ENCODE measurements around the gene ELOVL3. TPM values are rescaled to one million over a fixed set of nuclear protein-coding genes. Genes with fewer than 3 reads are reported as not detected.
A peak's percentile ranks its signal among the peaks of the same experiment; 100 is the strongest.

ELOVL3 gene
- total RNA-seq, 2 experiments from 2014 or later, result 0.14 TPM; not detected in 1

DNA sequence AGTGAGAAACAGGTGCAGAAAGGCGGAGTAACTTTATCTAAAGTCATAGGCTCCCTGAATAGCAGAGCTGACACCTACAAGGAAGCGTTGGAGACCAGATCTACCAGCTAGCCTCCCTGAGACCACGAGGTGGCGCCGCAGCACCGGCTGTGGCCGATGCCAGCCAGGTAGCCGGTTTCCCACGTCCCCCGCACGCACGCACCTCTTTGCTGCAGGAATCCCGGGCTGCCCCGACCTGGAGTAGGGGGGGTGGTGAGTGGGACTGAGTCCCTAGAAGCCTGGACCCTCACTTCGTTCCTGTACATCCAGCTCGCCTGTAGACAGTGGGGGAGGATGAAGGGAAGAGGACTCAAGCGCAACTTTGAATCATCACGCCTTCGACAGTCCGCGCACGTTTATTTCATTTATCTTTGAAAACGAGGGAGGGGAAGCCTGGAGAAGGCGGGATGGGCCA is 3.7 kb downstream of the ELOVL3 start:
- ATAC-seq (peak; percentile 48), DNase-seq (peak; percentile 94)
- intact Hi-C loops (cut with DNase I, micrococcal nuclease), result loop anchor here (1.0 to 5.0 kb wide), 9 partner anchors 122 to 353 kb away; partner anchors contain the start of genes NFKB2 (in 1 of the 2) and SUFU (in 1 of the 2)
- H3K4me3 Mint-ChIP-seq, result peak overlapping the region; percentile 63
- CTCF ChIA-PET, result interaction anchor here (0.6 to 16.9 kb wide), 58 partner anchors 9 to 356 kb away, joined by 3 to 833 read pairs (median 4); partner anchors contain the start of genes C10orf95, CUEDC2, FBXL15 and GBF1
- POLR2A ChIA-PET, result interaction anchor here (1.0 to 3.7 kb wide), 8 partner anchors 15 to 202 kb away, joined by 3 to 23 read pairs (median 4); partner anchors contain the start of genes CUEDC2 and GBF1
- no peaks in the 10 kb centered on the region for H3K36me3 Mint-ChIP-seq (ENCODE audit: low read depth)
- H3K9me3 Mint-ChIP-seq (ENCODE audit: low read depth), result no peaks in the 10 kb centered on the region
- peaks cover 27% of the 10 kb centered on the region for H3K4me1 Mint-ChIP-seq
- H3K27ac Mint-ChIP-seq, result no peak overlapping the region
- peaks cover 39% of the 10 kb centered on the region for H3K27me3 Mint-ChIP-seq

GRCh38 chr10:102230264-102230860 is 4.3 kb downstream of the ELOVL3 start:
- peak; percentile 21 for ATAC-seq
- H3K27ac Mint-ChIP-seq, result no peak overlapping the region

DNA sequence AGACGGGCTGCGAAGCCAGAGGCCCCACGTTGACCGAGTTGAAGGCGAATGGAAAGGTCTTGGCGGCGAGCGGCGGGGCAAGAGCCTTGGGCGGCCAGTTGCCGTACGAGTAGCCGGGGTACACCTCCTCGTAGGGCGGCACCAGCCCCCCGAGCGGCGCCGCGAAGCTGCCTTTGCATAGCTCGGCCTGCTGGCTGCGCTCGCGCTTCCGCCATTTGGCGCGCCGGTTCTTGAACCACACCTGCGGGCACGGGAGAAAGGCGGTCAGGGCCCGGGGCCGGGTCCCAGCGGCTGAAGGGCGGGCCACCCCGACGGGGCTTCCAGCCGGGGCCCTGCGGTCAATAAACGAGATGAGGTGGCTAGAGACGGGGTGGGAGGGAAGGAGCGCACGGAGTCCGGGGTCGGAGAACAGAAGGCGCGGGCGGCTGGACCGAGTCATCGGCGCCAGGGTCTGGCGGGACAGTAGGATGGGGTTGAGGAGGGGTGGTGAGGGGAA is 4.8 kb downstream of the ELOVL3 start:
- peak overlapping the region; percentile 63 for H3K4me3 Mint-ChIP-seq
- DNase-seq (peak; percentile 77), ATAC-seq (peak; percentile 9)
- H3K27ac Mint-ChIP-seq, result no peak overlapping the region
- no peaks in the 10 kb centered on the region for H3K9me3 Mint-ChIP-seq (ENCODE audit: low read depth)
- H3K4me1 Mint-ChIP-seq, result peaks cover 23% of the 10 kb centered on the region
- no peaks in the 10 kb centered on the region for H3K36me3 Mint-ChIP-seq (ENCODE audit: low read depth)
- CTCF ChIA-PET, result interaction anchor here (0.7 to 16.9 kb wide), 48 partner anchors 8 to 1517 kb away, joined by 3 to 833 read pairs (median 5); partner anchors contain the start of genes ACTR1A, C10orf95, FBXL15 and GBF1
- H3K27me3 Mint-ChIP-seq, result peaks cover 44% of the 10 kb centered on the region
- intact Hi-C loops (cut with DNase I, micrococcal nuclease), result loop anchor here (1.0 to 5.0 kb wide), 6 partner anchors 79 to 351 kb away; partner anchors contain the start of genes NFKB2 (in 1 of the 2) and NOLC1 (in 1 of the 2)
- POLR2A ChIA-PET, result interaction anchor here (0.6 to 3.7 kb wide), 11 partner anchors 10 to 201 kb away, joined by 3 to 23 read pairs (median 4); partner anchors contain the start of genes CUEDC2, GBF1 and PITX3

More at GRCh38 chr10:102230264-102230860, 4.3 kb downstream of the ELOVL3 start:
- ChIA-PET POLR2A (interaction anchor here (0.8 to 3.7 kb wide), 11 partner anchors 10 to 202 kb away, joined by 3 to 23 read pairs (median 4); partner anchors contain the start of genes CUEDC2, GBF1 and PITX3), CTCF (interaction anchor here (0.6 to 16.9 kb wide), 59 partner anchors 7 to 1518 kb away, joined by 3 to 833 read pairs (median 5); partner anchors contain the start of genes ACTR1A, C10orf95, CUEDC2 and FBXL15)
- peaks cover 41% of the 10 kb centered on the region for H3K27me3 Mint-ChIP-seq
- H3K4me1 Mint-ChIP-seq, result peaks cover 27% of the 10 kb centered on the region
- intact Hi-C loops (cut with DNase I, micrococcal nuclease), result loop anchor here in 1 of 2 experiments (2.0 to 5.0 kb wide), 3 partner anchors 164 to 352 kb away; partner anchors contain the start of gene NFKB2
- H3K9me3 Mint-ChIP-seq (ENCODE audit: low read depth), result no peaks in the 10 kb centered on the region
- peak overlapping the region; percentile 63 for H3K4me3 Mint-ChIP-seq
- DNase-seq, result peak; percentile 66
- H3K36me3 Mint-ChIP-seq (ENCODE audit: low read depth), result no peaks in the 10 kb centered on the region

DNA sequence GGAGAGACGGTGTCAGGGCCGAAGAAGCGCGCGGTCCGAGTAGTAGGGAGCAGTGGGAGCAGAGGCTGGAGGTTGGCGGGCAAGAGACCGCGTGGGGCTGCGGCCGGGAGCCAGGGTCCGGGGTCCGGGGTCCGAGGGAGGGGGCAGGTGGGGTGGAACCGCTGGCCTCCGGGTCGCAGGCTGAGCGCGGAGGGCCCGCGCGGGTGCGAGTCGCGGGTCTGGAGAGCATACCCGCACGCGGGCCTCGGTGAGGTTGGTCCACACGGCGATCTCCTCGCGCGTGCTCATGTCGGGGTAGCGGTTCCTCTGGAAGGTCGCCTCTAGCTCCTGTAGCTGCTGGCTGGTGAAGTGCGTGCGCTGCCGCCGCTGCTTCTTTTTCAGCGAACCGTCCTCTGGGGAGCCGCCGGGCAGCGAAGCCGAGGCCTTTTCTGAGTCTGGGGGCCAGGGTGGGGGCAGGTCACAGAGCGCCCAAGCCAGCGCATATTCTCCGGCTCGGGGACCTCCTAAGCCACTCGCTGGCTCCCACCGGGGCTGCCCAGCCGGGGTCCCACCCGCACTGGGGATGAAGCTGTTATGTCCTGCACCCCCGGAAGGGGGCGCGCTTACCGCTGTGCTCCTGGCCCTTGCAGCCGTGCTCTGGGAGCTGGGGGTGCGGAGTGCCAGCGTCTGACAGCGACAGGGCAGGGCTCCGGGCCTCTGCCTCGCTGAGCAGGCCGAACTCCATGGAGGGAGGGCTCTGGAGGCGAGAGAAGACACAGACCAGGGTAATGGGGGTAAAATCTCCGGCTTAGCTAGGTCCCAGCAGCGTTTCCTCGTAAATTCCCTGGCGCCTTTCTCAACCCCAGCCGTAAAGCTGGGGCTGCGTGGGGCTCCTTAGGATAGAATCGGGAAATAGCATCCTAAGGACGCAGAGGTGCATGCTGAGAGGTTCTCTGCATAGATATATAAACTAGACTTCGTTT is 5.5 kb downstream of the ELOVL3 start:
- POLR2A ChIA-PET, result interaction anchor here (0.6 to 3.7 kb wide), 11 partner anchors 9 to 178 kb away, joined by 3 to 23 read pairs (median 3); partner anchors contain the start of genes GBF1 and PITX3
- ATAC-seq (peak; percentile 78), DNase-seq (peak; percentile 89)
- H3K4me3 Mint-ChIP-seq, result peak overlapping the region; percentile 63
- H3K27ac Mint-ChIP-seq, result no peak overlapping the region
- intact Hi-C loops (cut with DNase I, micrococcal nuclease), result loop anchor here (1.0 to 5.0 kb wide), 6 partner anchors 79 to 351 kb away; partner anchors contain the start of genes NFKB2 (in 1 of the 2) and NOLC1 (in 1 of the 2)
- no peaks in the 10 kb centered on the region for H3K9me3 Mint-ChIP-seq (ENCODE audit: low read depth)
- CTCF ChIA-PET, result interaction anchor here (0.6 to 16.9 kb wide), 58 partner anchors 8 to 442 kb away, joined by 3 to 833 read pairs (median 4); partner anchors contain the start of genes ACTR1A, GBF1, NFKB2 and PITX3
- peaks cover 43% of the 10 kb centered on the region for H3K27me3 Mint-ChIP-seq
- peaks cover 17% of the 10 kb centered on the region for H3K4me1 Mint-ChIP-seq
- H3K36me3 Mint-ChIP-seq (ENCODE audit: low read depth), result no peaks in the 10 kb centered on the region

DNA sequence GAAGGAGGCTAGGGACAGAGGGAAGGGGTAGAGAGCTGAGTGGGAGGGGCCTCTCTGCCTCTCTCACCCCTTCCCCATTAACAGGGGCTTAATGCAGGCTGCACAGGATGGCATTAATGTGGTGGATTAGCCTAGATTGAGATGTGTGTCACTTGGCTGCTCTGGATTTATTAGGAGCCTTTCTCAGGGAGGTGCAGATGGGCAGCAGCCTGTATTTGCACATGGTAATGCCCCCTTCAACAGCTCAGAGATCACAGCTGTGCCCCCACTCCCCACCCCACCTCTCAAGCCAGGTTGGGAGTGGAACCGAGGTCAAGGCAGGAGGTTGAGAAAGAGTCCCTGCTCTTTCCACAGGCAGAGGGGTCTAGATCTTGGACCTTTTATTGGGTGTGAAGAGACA is 7.9 kb downstream of the ELOVL3 start:
- no peak for ATAC-seq
- H3K27me3 Mint-ChIP-seq, result peaks cover 27% of the 10 kb centered on the region
- H3K9me3 Mint-ChIP-seq (ENCODE audit: low read depth), result no peaks in the 10 kb centered on the region
- no peak overlapping the region for H3K27ac Mint-ChIP-seq
- intact Hi-C loops (cut with DNase I, micrococcal nuclease), result loop anchor here in 1 of 2 experiments (5.0 kb wide), 1 partner anchor 348 kb away; no protein-coding TSS in a partner anchor
- CTCF ChIA-PET, result interaction anchor here (1.1 to 16.9 kb wide), 3 partner anchors 14 to 350 kb away, joined by 3 to 833 read pairs (median 3); no protein-coding TSS in a partner anchor
- no peak overlapping the region for H3K4me3 Mint-ChIP-seq
- H3K4me1 Mint-ChIP-seq, result peaks cover 13% of the 10 kb centered on the region
- no peak for DNase-seq
- no peaks in the 10 kb centered on the region for H3K36me3 Mint-ChIP-seq (ENCODE audit: low read depth)
- POLR2A ChIA-PET, result no interaction called here

DNA sequence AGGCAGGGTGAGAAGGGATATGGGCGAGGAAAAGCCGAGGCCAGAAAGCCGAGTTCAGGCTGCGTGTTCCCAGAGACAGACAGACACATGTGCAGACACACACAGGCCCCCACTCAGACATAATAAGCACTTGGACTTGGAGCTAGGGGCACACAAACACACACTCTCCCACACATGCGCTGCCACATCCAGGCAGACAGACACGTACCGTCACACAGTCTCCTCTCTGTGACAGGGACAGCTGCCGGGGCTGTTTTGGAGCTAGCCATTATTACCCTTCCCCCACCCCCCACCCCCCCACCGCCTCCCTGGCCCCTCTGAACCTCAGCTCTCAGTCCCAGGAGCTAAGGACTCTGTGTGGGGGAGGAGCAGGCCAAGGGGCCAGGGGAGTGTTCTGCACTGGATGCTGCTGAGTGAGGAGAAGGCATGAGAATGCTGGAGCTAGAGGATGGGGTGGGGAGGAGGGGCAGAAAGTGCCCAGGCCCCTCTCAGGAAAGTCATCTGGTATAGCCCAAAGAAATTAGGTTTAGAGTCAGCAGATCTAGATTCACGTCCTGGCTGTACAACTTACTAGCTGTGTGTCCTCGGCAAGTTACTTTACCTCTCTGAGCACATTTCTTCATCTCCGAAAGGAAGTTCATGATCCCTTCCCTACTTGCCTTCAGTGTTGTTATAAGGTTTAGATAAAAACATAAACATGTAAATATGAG is 8.9 kb downstream of the ELOVL3 start:
- Mint-ChIP-seq H3K27me3 (peaks cover 27% of the 10 kb centered on the region), H3K27ac (no peak overlapping the region)
- POLR2A ChIA-PET, result no interaction called here

GRCh38 chr10:102235598-102235920 is 9.5 kb downstream of the ELOVL3 start:
- POLR2A ChIA-PET, result no interaction called here
- Mint-ChIP-seq H3K9me3 (ENCODE audit: low read depth) (no peaks in the 10 kb centered on the region), H3K36me3 (ENCODE audit: low read depth) (no peaks in the 10 kb centered on the region), H3K27me3 (peaks cover 30% of the 10 kb centered on the region), H3K4me3 (no peak overlapping the region), H3K4me1 (peaks cover 7% of the 10 kb centered on the region), H3K27ac (no peak overlapping the region)
- DNase-seq (no peak), ATAC-seq (no peak)
- CTCF ChIA-PET, result interaction anchor here (0.7 to 16.9 kb wide), 4 partner anchors 10 to 158 kb away, joined by 3 to 833 read pairs (median 4); partner anchors contain the start of gene GBF1
- intact Hi-C loops (cut with DNase I, micrococcal nuclease), result no loop called here

More for the DNA sequence above, 8.9 kb downstream of the ELOVL3 start:
- Mint-ChIP-seq H3K36me3 (ENCODE audit: low read depth) (no peaks in the 10 kb centered on the region), H3K9me3 (ENCODE audit: low read depth) (no peaks in the 10 kb centered on the region), H3K4me3 (no peak overlapping the region), H3K4me1 (peaks cover 8% of the 10 kb centered on the region)
- intact Hi-C loops (cut with DNase I, micrococcal nuclease), result loop anchor here in 1 of 2 experiments (5.0 kb wide), 1 partner anchor 347 kb away; no protein-coding TSS in a partner anchor
- DNase-seq (no peak), ATAC-seq (no peak)
- CTCF ChIA-PET, result interaction anchor here (1.1 to 16.9 kb wide), 6 partner anchors 10 to 349 kb away, joined by 3 to 833 read pairs (median 4); partner anchors contain the start of gene GBF1

GRCh38 chr10:102236006-102236405 is 9.9 kb downstream of the ELOVL3 start:
- H3K27me3 Mint-ChIP-seq, result peaks cover 32% of the 10 kb centered on the region
- DNase-seq (no peak), ATAC-seq (no peak)
- ChIA-PET POLR2A (no interaction called here), CTCF (interaction anchor here (0.7 to 16.9 kb wide), 4 partner anchors 9 to 117 kb away, joined by 3 to 833 read pairs (median 4); partner anchors contain the start of gene GBF1)
- no peaks in the 10 kb centered on the region for H3K36me3 Mint-ChIP-seq (ENCODE audit: low read depth)
- peaks cover 8% of the 10 kb centered on the region for H3K4me1 Mint-ChIP-seq
- H3K4me3 Mint-ChIP-seq, result no peak overlapping the region
- intact Hi-C loops (cut with DNase I, micrococcal nuclease), result no loop called here
- H3K27ac Mint-ChIP-seq, result no peak overlapping the region
- H3K9me3 Mint-ChIP-seq (ENCODE audit: low read depth), result no peaks in the 10 kb centered on the region

DNA sequence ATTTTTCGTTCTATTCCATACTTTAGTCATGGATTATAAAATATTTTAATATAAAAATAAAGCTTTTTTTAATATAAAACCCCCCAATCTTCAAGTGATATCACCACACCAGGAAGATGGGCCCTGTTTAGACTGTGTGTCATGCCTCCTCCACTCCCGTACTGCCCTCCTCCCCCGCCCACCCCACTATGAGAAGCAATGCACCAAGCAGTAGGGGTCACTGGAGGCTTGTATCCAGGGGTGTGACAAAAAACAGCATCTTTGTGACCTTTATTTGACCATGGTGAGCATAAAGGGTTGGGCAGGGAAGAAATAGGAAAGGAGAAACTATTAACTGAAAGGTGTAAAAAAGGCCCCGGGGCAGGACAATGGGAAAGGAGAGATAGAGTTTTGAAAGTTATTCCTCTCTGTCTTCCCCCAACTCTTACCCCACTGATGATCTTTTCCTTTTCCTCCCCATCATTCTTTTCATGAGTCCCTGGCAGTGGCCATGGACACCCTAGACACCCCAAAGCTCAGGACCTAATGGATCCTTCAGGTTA is 11.7 kb downstream of the ELOVL3 start:
- peaks cover 11% of the 10 kb centered on the region for H3K4me1 Mint-ChIP-seq
- no peak overlapping the region for H3K4me3 Mint-ChIP-seq
- POLR2A ChIA-PET, result interaction anchor here (0.6 kb wide), 1 partner anchor 17 kb away, joined by 3 read pairs; no protein-coding TSS in a partner anchor
- no peaks in the 10 kb centered on the region for H3K9me3 Mint-ChIP-seq (ENCODE audit: low read depth)
- H3K27ac Mint-ChIP-seq, result no peak overlapping the region
- intact Hi-C loops (cut with DNase I, micrococcal nuclease), result no loop called here
- peaks cover 36% of the 10 kb centered on the region for H3K27me3 Mint-ChIP-seq
- DNase-seq (no peak), ATAC-seq (no peak)
- H3K36me3 Mint-ChIP-seq (ENCODE audit: low read depth), result no peaks in the 10 kb centered on the region
- CTCF ChIA-PET, result interaction anchor here (0.8 to 16.9 kb wide), 7 partner anchors 7 to 241 kb away, joined by 3 to 833 read pairs (median 3); partner anchors contain the start of gene PPRC1

Data from activated CD4-positive, alpha-beta T cell treated with anti-CD3 and anti-CD28 coated beads for 36 hours (primary cell).